NCI-H128 (cell line): ENCODE measurements around the gene CHAMP1.
A peak's percentile ranks its signal among the peaks of the same experiment; 100 is the strongest.

Experiments used
- DNase-seq: peaks from one replicate; lab custom pipeline; 2025; ENCODE audit not compliant: unreplicated experiment; lab: John Stamatoyannopoulos, UW

CHAMP1 gene, protein sequence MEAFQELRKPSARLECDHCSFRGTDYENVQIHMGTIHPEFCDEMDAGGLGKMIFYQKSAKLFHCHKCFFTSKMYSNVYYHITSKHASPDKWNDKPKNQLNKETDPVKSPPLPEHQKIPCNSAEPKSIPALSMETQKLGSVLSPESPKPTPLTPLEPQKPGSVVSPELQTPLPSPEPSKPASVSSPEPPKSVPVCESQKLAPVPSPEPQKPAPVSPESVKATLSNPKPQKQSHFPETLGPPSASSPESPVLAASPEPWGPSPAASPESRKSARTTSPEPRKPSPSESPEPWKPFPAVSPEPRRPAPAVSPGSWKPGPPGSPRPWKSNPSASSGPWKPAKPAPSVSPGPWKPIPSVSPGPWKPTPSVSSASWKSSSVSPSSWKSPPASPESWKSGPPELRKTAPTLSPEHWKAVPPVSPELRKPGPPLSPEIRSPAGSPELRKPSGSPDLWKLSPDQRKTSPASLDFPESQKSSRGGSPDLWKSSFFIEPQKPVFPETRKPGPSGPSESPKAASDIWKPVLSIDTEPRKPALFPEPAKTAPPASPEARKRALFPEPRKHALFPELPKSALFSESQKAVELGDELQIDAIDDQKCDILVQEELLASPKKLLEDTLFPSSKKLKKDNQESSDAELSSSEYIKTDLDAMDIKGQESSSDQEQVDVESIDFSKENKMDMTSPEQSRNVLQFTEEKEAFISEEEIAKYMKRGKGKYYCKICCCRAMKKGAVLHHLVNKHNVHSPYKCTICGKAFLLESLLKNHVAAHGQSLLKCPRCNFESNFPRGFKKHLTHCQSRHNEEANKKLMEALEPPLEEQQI

DNA sequence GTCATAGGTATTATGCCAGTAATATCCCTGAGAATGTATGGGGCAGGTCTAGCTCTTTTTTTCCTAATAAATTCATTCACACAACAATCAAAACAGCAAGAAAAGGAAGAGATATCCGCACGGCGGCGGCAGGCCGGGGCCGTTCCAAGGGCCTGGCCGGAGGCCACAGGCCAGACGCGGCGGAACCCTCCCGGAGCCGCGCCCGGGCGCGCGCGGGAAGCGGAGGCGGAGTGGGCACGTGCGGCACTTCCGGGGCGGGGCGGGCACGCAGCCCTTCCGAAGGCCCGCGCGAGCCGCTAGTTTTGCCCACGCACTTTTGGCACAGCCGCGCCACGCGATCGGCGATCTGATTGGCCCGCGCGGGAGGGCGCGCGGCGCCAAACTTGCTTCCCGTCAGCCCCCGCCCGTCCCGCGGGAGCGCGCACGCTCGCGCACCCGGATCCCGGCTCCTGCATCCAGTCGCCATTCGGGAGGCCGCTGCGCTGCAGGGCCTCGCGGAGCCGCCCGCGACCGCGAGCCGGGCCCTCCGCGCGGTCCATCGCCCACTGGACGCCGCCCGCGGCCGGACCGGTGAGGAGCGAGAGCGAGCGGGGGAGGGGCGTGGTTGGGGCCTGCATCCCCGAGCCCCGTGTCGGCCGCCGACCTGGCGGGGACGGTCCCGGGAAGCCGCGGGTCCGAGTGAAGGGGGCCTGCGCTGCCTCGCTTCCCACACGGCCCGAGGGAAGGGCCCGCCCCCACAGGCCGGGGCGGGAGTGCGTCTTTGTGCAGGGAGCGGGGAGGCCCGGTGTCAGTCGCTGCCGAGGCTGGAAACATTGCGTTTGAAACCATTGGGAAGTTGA, at the start of gene CHAMP1:
Gene CHAMP1 (plus strand): TSS at position 430 of the 839 bp plus-strand sequence. CDS start 9,340 bp downstream, outside the sequence.
- peak; percentile 81 for DNase-seq

DNA sequence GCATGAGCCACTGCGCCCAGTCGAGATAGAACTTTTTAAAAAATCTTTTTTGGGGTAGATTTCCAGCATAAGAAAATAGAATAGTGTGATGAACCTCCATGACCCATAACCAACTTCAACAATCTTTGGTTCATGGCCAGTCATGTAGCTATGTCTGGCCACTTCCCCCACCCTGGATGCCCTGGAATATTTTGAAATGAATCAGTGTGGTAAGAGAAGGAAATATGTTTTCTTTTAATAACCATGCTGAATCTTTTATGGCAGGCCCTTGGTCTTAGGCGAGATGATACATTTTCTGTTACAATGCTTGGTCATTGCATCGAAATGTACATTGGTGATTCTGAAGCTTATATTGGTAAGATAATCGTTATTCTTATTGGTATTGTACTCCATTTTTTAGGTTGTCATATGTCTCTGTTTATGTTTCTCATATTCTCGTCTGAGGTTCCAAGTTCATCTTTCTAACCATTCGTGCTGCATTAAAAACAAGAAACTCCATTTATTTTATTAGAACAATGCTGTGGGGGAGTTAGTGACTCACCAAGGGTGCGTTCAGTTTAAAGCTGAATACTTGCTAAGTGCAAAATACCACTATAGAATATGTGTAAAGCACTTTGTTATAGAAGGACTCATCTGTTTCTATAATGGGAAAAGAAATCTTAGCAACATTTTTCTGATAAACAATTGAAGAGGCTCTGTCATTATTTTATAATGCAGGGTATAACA, 49.3 kb upstream of the CHAMP1 start:
- DNase-seq, result no peak

DNA sequence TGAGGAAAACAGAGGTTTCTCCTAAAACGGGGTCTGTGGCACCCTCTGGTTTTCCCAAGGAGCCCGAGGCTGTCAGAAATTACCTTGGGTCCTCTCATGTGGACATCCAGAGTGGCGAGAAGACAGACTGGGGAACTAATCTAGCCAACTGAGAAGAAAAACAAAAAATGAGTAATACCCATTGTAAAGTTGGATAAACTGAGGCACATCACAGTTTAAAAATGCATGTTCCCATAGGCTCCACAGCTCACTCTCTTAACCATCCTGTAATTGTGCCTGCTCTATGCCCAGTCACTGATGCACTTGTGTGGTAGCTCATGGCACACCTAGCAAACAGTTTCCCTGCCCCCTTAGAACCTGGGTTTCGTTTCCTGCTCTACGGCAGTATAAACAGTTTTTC, 48.1 kb upstream of the CHAMP1 start:
- DNase-seq, result no peak

DNA sequence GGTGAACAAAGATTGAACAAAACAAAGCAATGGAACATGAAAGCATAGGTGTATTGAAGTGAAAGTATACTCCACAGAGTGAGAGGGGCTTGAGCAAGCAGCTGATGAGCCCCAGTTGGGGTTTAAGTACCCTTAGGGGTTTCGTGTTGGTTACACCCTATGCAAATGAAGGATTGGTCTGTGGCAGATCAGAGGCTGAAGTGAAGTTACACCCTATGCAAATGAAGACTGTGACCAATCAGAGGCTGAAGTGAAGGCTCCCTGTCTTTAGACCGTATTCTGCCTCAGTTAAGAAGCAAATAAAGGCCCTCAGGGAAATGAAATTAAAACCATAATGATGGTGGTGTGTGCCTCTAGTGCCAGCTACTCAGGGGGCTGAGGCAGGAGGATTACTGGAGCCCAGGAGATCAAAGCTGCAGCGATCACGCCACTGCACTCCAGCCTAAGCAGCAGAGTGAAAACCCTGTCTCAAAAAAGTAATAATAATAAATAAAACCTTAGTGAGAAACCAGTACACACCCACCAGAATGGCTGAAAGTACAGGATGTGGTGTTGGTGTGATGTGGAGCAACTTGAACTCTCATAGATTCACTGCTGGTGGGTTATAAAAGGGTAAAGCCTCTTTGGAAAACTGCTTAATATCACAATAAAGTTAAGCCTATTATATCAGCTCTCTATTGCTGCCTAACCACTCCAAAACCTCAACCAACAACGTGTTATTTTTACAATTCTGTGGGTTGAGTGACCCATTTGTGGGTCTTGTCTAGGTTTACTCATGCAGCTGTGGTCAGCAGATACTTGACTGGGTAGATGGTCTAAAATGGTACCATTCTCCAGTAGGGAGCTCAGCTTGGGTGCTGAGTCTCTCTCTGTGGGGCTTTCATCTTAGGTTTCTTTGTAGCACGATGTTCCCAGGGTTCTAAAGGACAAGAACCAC, 45.7 kb upstream of the CHAMP1 start:
- DNase-seq, result no peak

DNA sequence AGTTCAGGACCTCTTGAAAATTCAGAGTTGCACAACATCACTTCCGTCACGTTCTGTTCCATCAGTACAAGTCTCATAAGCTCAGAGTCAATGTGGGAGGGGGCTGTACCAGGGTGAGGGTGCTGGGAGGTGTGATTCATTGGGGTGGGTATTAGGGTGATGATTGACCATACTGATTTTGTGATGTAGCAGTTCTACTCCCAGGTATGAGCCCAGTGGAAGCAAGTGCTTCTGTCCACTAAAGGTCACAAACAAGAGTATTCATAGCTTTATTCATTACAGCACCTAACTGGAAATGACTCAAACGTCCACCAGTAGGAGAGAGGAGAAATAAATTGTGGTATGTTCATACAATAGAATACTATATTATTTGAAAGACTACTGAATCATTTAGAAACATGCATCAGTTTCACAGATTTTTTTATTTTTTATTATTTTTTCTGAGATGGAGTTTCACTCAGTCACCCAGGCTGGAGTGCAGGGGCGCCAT, 45.0 kb upstream of the CHAMP1 start:
- DNase-seq, result no peak

DNA sequence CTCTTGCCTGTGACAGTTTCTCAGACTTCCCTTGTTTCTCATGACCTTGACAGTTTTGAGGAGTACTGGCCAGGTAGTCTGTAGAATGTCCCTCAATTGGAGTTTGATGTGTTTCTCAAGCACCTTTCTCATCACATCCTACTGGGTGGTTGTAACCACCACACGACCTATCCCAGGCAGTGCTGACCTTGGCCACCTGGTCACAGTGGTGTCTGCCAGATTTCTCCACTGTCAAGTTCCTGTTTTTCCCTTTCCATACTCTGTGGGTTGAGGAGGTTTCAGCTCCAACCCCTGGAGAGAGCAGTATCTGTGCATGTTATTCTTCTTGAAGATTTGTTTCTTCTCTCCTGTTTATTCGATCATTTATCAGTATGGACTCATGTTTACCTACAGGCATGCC, 41.3 kb upstream of the CHAMP1 start:
- no peak for DNase-seq

DNA sequence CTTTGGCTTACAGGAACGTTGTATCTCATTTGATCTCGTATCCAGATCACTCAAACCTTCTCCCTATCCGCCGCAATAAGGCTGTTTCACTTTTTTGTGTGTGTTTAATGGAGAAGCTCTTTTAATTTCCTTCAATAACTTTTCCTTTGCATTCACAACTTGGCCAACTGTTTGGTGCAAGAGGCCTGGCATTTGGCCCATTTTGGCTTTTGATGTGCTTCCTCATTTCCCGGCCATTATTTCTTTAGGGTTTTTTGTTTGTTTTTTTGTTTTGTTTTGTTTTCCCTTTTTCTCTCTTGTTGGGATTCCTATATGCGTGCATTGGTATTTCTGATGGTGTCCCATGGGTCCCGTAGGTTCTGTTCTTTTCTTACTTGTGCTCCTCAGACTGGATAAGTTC, 39.0 kb upstream of the CHAMP1 start:
- no peak for DNase-seq

DNA sequence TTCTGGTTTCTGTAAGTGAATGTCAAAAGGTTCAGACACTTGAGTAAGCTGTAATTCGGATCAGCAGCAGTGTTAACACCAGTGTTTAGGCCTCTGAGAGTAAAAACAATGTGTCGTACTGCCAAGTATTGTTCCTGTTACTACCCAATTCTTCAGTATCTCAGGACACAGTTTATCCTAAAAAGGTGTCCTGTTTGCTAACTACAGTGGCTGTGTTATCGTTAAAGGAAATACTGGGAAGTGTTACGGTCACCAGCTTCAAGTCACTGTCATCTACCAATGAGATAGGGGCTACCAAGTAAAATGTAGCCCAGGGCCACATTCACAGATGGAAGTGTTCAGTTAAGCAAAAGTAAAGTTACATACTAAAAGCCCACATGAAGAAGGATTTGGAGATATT, 35.2 kb upstream of the CHAMP1 start:
- no peak for DNase-seq

DNA sequence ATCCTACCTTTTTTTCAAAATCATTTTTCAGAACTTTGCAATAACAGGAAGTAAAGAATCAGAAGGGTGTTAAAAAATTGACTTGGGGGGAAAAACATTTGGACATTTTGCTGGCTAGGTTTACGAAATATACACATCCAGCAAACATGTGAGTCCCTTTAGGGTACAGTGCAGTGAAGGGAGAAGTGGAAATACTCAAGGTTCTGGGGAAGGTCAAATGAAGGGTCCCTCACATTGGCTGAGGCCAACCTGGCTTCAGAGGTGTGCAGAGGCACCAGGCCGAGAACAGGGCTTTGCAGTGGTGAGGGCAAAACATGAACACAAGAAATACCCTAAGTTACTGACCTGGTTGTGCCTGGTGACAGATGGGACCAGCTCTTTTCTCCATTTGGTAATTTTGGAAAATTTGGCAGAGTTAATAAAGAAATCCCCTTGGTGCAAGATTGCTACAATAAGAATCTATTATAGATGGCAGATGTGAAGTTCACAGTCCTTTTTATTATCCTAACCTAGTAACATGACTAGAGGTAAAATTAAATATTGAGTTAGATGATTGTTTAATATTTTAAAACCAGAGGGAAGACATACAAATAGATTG, 34.4 kb upstream of the CHAMP1 start:
- no peak for DNase-seq

DNA sequence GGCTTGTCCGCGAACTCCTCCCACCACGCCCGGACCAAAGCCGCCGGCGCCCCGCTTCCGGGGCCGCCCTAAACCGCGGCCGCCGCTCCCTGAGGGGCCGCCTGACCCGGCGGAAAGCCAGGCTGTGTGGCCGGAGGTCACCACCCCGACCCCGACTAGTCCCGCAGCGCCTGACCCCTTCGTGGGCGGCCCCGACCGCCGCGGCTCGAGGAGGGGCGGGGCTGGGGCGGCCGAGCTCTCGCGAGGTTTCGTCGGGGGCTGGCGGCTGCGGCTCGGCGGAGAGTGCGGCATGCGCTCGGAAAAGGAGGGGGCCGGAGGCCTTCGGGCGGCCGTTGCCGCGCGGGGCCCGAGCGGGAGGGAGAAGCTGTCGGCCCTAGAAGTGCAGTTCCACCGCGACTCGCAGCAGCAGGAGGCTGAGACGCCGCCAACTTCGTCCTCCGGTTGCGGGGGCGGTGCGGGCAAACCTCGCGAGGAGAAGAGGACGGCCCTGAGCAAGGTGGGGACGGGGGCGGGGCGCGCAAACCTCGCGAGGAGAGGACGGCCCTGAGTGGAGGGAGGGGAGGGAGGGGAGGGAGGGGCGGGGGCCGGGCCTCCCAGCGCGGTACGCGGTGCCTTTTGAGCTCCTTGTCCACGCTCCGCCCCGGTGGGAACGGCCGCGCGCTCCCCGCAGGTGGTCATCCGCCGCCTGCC, 32.8 kb upstream of the CHAMP1 start, which contains the start of gene UPF3A:
Gene UPF3A (plus strand): TSS at position 251 of the 690 bp plus-strand sequence. CDS start 39 bp downstream, at position 290.
- DNase-seq, result peak; percentile 47

DNA sequence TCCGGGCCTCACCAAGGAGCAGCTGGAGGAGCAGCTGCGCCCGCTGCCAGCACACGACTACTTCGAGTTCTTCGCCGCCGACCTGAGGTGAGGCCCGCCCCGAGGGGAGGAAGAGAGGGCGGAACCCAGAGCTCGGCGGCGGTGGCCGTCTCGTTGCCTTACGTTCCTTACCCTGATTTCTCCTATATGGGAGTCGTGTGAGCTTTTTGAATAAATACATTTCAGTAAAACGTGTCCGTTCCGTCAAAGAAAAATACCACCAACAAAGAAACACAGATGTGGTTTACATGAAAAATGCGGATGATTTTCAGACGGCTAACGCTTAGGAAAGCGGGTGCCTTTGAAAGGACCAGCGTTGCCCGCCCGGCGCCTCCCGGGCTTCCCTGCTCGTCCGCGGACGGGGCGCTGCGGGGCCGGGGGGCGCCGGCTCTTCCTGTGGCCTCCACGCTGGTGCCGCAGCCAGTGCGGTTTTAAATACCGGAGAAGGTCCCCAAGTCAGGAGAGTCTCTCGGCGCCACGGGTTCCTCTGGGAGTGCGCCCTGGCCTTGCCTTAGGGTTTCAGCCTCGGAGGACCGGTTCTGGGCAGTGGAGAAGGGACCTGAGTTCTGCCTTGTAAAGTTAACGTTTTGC, 32.1 kb upstream of the CHAMP1 start:
- DNase-seq, result no peak

DNA sequence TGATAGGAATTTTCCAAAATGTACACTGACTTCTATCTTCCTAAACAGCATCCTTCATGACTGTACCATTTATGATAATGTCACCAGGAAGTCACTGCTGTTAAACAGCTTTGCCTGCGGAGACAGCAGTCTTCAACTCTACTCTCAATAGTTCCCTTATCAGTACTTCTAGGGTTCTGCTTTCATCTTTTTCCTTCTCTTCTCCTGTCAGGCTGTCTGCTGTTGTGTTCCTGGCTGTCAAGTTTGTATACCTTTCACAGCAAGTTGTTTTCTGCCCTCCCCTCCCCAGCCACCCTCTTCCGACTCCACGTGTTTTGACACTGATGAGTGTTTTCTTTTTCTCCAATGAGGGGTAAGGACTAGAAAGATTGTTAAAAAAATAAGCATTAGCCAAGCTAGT, 30.7 kb upstream of the CHAMP1 start:
- DNase-seq, result no peak

DNA sequence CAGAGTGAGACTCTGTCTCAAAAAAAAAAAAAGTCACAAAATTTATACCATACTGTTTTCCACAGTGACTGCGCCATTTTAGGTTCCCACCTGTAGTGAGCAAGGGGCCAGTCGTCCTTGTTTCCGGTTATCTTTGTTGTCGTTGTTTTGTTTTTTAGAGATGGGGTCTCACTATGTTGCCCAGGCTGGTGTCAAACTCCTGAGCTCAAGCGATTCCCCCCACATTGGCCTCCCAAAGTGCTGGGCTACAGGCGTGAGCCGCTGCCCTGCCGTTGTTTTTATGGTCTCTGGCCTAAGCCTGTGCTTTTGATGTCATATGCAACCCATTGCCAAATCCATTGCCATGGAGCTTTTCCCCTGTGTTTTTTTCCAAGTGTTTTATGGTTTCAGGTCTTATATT, 29.6 kb upstream of the CHAMP1 start:
- no peak for DNase-seq

DNA sequence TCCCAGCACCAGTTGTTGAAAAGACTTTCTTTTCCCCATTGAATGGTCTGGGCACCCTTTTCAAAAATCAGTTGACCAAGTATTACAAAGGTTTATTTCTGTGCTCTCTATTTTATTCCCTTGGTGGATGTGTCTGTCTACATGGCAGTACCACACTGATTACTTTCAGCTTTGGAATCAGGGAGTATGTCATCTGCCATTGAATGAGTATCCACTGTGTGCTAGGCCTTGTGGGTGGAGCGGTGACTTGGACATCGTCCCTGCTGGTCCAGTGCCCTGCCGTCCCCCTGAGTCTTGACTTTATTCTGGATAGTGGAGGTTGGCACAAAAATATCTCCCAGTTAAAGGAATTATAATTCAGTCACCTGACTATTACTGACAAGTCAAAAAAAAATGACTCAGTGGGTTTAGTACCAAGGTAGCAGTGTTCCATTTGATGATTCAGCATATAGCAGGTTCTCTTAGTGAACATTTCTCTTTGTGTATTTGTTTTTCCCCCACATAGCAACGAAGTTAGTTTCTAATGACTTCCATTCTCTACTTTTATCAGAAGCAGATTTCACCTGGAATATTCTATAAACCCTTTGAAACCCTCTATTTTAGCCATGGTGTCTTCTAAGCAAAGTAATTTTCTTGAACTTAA, 29.0 kb upstream of the CHAMP1 start:
- no peak for DNase-seq

DNA sequence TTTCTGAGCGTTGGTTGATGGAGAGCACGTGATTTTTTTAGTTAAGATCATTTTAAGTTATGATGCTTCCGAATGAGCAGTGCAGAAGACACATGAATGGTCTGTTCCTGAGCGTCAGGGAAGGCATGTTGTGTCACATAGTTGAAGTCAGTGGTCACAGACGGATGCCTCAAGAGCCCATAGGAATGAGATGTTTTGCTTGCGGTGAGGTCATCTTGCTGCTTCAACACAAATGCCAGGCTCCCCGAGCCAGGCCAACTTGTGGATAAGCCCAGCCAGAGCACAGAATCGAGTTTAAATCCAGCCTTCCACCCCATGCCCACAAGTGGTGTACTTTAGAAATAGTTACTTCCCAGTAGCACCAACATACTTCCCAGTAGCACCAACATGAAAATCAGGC, 27.5 kb upstream of the CHAMP1 start:
- DNase-seq, result no peak

DNA sequence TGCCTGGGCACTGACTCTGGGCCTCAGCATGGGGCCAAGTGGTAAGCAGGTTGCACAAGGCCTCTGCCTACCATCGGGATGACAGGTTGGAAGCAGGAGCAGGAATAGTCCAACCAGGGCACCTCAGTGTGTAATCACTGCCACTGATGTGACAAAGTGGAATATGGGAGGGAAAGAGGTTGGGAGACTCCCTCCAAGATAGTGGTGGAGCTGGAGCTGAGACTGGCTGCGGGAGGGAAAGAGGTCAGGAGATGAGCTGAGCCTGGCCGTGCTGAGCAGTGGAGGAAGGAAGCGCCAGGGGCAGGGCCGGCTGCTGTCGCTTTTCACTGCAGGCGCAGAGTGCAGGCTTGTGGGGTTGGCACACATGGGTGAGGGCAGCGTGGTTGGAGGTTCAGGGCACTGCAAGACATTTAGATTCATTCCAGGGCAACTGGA, 26.1 kb upstream of the CHAMP1 start:
- no peak for DNase-seq

DNA sequence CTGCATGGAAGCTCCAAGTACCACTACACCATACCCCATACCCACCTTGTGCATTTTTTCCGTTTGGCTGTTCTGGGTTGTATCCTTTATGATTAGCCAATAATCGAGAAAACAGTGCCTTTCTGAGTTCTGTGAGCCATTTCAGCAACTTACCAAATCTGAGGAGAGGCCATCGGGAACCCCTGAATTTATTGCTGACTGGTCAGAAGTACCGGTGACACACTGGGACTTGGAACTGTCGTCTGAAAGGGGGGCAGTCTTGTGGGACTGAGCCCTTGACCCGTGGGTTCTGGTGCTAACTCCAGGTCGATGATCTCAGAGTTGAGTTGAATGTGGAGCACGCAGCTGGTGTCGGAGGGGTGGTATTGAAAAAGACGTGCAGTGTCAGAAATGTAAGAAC, 17.9 kb upstream of the CHAMP1 start:
- no peak for DNase-seq
